GM23338 (cell line): Measurements from ENCODE around the gene AQP12B. TPM values are rescaled to one million over a fixed set of nuclear protein-coding genes. Genes with fewer than 3 reads are reported as not detected.

Experiments used
- ATAC-seq: fragments of 200-7000 bp; cut with Tn5 transposase; 3 replicates; pipeline ENCODE4 v1.9.1; 2020
- DNase-seq: peaks from one replicate; pipeline ENCODE4 v3.0.0-alpha.2; 2015; ENCODE audit warnings: low spot score
- H2AFZ ChIP-seq: fragments of 200-600 bp; sonication (generic); 2 replicates; pipeline ENCODE4 v1.8.0; 2016; ENCODE audit warnings: antibody characterized with exemption, mild to moderate bottlenecking, moderate library complexity
- H3F3A ChIP-seq: fragments of 200-600 bp; sonication (generic); replicated peaks from 2 replicates; pipeline ENCODE4 v1.8.0; 2017; ENCODE audit warnings: antibody characterized with exemption, mixed run types, low read depth
- H3K27ac ChIP-seq: fragments of 200-600 bp; sonication (generic); 2 replicates; pipeline ENCODE4 v1.6.1; 2016; ENCODE audit warnings: low read depth
- H3K27me3 ChIP-seq: fragments of 200-600 bp; sonication (generic); 2 replicates; pipeline ENCODE4 v1.8.0; 2016; ENCODE audit warnings: mild to moderate bottlenecking, mixed run types, moderate library complexity; ENCODE audit not compliant: insufficient read depth
- H3K36me3 ChIP-seq: fragments of 200-600 bp; sonication (generic); 2 replicates; pipeline ENCODE4 v1.8.0; 2016; ENCODE audit warnings: mild to moderate bottlenecking; ENCODE audit not compliant: insufficient read depth
- H3K4me1 ChIP-seq: fragments of 200-600 bp; sonication (generic); 2 replicates; pipeline ENCODE4 v1.8.0; 2016; ENCODE audit warnings: mild to moderate bottlenecking, moderate library complexity; ENCODE audit not compliant: insufficient read depth
- H3K4me2 ChIP-seq: fragments of 200-600 bp; sonication (generic); 2 replicates; pipeline ENCODE4 v1.7.1; 2017; ENCODE audit warnings: mixed run types
- H3K4me3 ChIP-seq: fragments of 200-600 bp; sonication (generic); 2 replicates; pipeline ENCODE4 v1.6.1; 2016; ENCODE audit warnings: mixed run types
- H3K79me2 ChIP-seq: fragments of 200-600 bp; sonication (generic); replicated peaks from 2 replicates; pipeline ENCODE4 v1.8.0; 2017; ENCODE audit warnings: mild to moderate bottlenecking; ENCODE audit not compliant: insufficient read depth
- H3K9me2 ChIP-seq: fragments of 200-600 bp; sonication (generic); 2 replicates; pipeline ENCODE4 v1.8.0; 2017; ENCODE audit not compliant: insufficient read depth
- H4K20me1 ChIP-seq: fragments of 200-600 bp; sonication (generic); replicated peaks from 2 replicates; pipeline ENCODE4 v1.8.0; 2017; ENCODE audit warnings: mild to moderate bottlenecking; ENCODE audit not compliant: insufficient read depth
- H3K27ac Mint-ChIP-seq: 2 replicates; pipeline ENCODE4 v1.8.0; 2020; ENCODE audit warnings: inconsistent platforms, mild to moderate bottlenecking, moderate library complexity, mixed read lengths
- H3K27me3 Mint-ChIP-seq: 3 replicates; pipeline ENCODE4 v1.8.0; 2022; ENCODE audit warnings: low read depth, mild to moderate bottlenecking, moderate library complexity, mixed read lengths, inconsistent platforms; ENCODE audit not compliant: insufficient read depth, poor library complexity
- H3K36me3 Mint-ChIP-seq: 3 replicates; pipeline ENCODE4 v1.8.0; 2021; ENCODE audit warnings: low read depth, mild to moderate bottlenecking, inconsistent platforms, moderate library complexity, mixed read lengths
- H3K4me1 Mint-ChIP-seq: 3 replicates; pipeline ENCODE4 v1.8.0; 2020; ENCODE audit warnings: mild to moderate bottlenecking, inconsistent platforms, mixed read lengths
- H3K4me3 Mint-ChIP-seq: 3 replicates; pipeline ENCODE4 v1.8.0; 2021; ENCODE audit warnings: moderate library complexity, mild to moderate bottlenecking, inconsistent platforms, mixed read lengths
- H3K9me3 Mint-ChIP-seq: 3 replicates; pipeline ENCODE4 v1.8.0; 2020; ENCODE audit warnings: moderate library complexity, mild to moderate bottlenecking, inconsistent platforms, mixed read lengths
- CREB1 ChIP-seq: fragments of 250-450 bp; sonication (Bioruptor Pico); IDR thresholded peaks from 2 replicates; pipeline ENCODE4 v1.5.0; 2020; ENCODE audit warnings: low read depth, mild to moderate bottlenecking, moderate library complexity
- CTCF ChIP-seq, 2 experiments: fragments of 200-600 bp in 1 of 2; sonication (generic) in 1 of 2; conservative IDR thresholded peaks; 2 replicates each; pipeline versions ENCODE4 v1.5.1 to v1.6.1; 2016 to 2017; ENCODE audit warnings: antibody characterized with exemption in 2 of 2, low read depth in 2 of 2, mild to moderate bottlenecking in 2 of 2, moderate library complexity in 1 of 2
- ETS1 ChIP-seq: IDR thresholded peaks from 2 replicates; pipeline ENCODE4 v1.6.1; 2016; ENCODE audit warnings: antibody characterized with exemption
- EZH2 ChIP-seq: fragments of 200-600 bp; sonication (generic); IDR thresholded peaks from one replicate; pipeline ENCODE4 v1.8.0; 2017; ENCODE audit warnings: antibody characterized with exemption, mild to moderate bottlenecking, low read depth; ENCODE audit not compliant: unreplicated experiment
- EZH2phosphoT487 ChIP-seq: fragments of 200-600 bp; sonication (generic); IDR thresholded peaks from one replicate; pipeline ENCODE4 v1.8.1; 2018; ENCODE audit warnings: antibody characterized with exemption; ENCODE audit not compliant: unreplicated experiment
- JUNB ChIP-seq: IDR thresholded peaks from one replicate; pipeline ENCODE4 v1.6.1; 2016; ENCODE audit warnings: antibody characterized with exemption; ENCODE audit not compliant: unreplicated experiment
- NANOG ChIP-seq: IDR thresholded peaks from 2 replicates; pipeline ENCODE4 v1.6.1; 2016; ENCODE audit warnings: antibody characterized with exemption, borderline replicate concordance
- POLR2AphosphoS5 ChIP-seq: IDR thresholded peaks from 2 replicates; pipeline ENCODE4 v1.6.1; 2016; ENCODE audit warnings: antibody characterized with exemption, low read depth
- REST ChIP-seq: IDR thresholded peaks from one replicate; pipeline ENCODE4 v1.6.1; 2018; ENCODE audit warnings: antibody characterized with exemption; ENCODE audit not compliant: unreplicated experiment
- STAT1 ChIP-seq: IDR thresholded peaks from one replicate; pipeline ENCODE4 v1.6.1; 2016; ENCODE audit warnings: antibody characterized with exemption; ENCODE audit not compliant: unreplicated experiment
- ZNF114 ChIP-seq: fragments of 250-450 bp; sonication (Bioruptor Pico); IDR thresholded peaks from 2 replicates; pipeline ENCODE4 v1.5.0; 2020; ENCODE audit warnings: mild to moderate bottlenecking, moderate library complexity
- ZNF331 ChIP-seq: fragments of 250-450 bp; sonication (Bioruptor Pico); IDR thresholded peaks from 2 replicates; pipeline ENCODE4 v1.5.0; 2020; ENCODE audit warnings: low read depth, mild to moderate bottlenecking, moderate library complexity
- ZNF462 ChIP-seq: fragments of 250-450 bp; sonication (Bioruptor Pico); IDR thresholded peaks from 2 replicates; pipeline ENCODE4 v1.5.0; 2020; ENCODE audit warnings: mild to moderate bottlenecking, moderate library complexity
- polyA plus RNA-seq: library from polyadenylated mRNA; unstranded; fragments of >200 nt; fragmentation: Nextera tagmentation; extraction: Ambion mirVana; gene quantifications from 2 replicates; pipeline ENCODE4 v1.2.1, GENCODE V29; 2016
- total RNA-seq: library from RNA; depleted of rRNA; stranded (reverse); fragments of >200 nt; shearing (Covaris generic); gene quantifications from 2 replicates; pipeline ENCODE4 v1.2.3, GENCODE V29; 2014

Gene AQP12B
- total and polyA plus RNA-seq, 2 experiments from 2014 or later: not detected

- Histone ChIP-seq H3K36me3 (no peaks in the 10 kb centered on the region), H3K27me3 (no peaks in the 10 kb centered on the region)
- no peak for ATAC-seq
Measured at GRCh38 chr2:240644171-240644651, 38.5 kb downstream of the AQP12B start.

More at GRCh38 chr2:240644171-240644651, 38.5 kb downstream of the AQP12B start:
- H3K4me2 ChIP-seq: no peak overlapping the region
- H3K9me2 ChIP-seq: no peaks in the 10 kb centered on the region
- H3K9me3 Mint-ChIP-seq: no peaks in the 10 kb centered on the region; the same call in 2 of the 3 replicates
- no peaks in the 10 kb centered on the region for H3K79me2 ChIP-seq
- H3K4me3 Mint-ChIP-seq: no peak overlapping the region
- TF ChIP-seq ZNF462 (CRISPR knock-in tag) (no peak), REST (no peak), EZH2 (no peak), NANOG (no peak), ZNF331 (no peak), CTCF (conservative IDR thresholded peaks at IDR 0.05; ENCODE audit: low read depth in 2 of 2) (no peak), ETS1 (no peak), POLR2AphosphoS5 (no peak), JUNB (no peak), CREB1 (no peak), EZH2phosphoT487 (no peak), ZNF114 (CRISPR knock-in tag) (no peak), STAT1 (no peak)
- no peak overlapping the region for H2AFZ ChIP-seq
- H3K4me1 ChIP-seq: no peaks in the 10 kb centered on the region
- no peaks in the 10 kb centered on the region for H4K20me1 ChIP-seq
- peaks cover 7% of the 10 kb centered on the region for H3K4me1 Mint-ChIP-seq
- peaks cover 12% of the 10 kb centered on the region for H3K27me3 Mint-ChIP-seq
- no peak overlapping the region for H3K27ac ChIP-seq
- H3F3A ChIP-seq: no peaks in the 10 kb centered on the region
- no peaks in the 10 kb centered on the region for H3K36me3 Mint-ChIP-seq
- DNase-seq: no peak
- no peak overlapping the region for H3K4me3 ChIP-seq
- H3K27ac Mint-ChIP-seq: no peak overlapping the region
